ENCODE measurements around the gene MAST4. TPM values are rescaled to one million over a fixed set of nuclear protein-coding genes. Genes with fewer than 3 reads are reported as not detected.

The MAST4 gene
- total RNA-seq, 1 donor from 2014 or later, result 112 TPM

DNA sequence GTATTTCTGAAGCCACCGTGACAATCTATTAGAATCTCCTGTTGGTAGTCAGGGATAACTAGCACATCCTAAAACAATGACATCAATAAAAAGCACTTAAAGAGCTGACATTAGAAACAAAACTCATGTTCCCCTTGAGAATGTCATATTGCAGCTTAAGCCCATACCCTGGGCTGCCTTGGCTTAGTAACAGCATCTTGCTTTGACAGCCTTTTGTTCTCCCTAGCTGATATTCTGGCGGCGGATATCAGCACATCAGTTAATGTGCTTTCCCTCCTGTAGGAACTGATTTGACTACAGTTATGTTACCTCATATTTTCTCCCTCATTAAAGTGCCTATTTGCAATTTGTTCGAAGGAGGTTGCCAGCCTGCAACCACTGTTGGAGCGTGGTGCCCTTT, 386.3 kb downstream of the MAST4 start:
- no peak overlapping the region for H3K27ac Mint-ChIP-seq (ENCODE audit: unreplicated experiment)
- no peaks in the 10 kb centered on the region for H3K27me3 Mint-ChIP-seq (ENCODE audit: unreplicated experiment)
- TF ChIP-seq, protein P1, sequence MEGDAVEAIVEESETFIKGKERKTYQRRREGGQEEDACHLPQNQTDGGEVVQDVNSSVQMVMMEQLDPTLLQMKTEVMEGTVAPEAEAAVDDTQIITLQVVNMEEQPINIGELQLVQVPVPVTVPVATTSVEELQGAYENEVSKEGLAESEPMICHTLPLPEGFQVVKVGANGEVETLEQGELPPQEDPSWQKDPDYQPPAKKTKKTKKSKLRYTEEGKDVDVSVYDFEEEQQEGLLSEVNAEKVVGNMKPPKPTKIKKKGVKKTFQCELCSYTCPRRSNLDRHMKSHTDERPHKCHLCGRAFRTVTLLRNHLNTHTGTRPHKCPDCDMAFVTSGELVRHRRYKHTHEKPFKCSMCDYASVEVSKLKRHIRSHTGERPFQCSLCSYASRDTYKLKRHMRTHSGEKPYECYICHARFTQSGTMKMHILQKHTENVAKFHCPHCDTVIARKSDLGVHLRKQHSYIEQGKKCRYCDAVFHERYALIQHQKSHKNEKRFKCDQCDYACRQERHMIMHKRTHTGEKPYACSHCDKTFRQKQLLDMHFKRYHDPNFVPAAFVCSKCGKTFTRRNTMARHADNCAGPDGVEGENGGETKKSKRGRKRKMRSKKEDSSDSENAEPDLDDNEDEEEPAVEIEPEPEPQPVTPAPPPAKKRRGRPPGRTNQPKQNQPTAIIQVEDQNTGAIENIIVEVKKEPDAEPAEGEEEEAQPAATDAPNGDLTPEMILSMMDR (IDR thresholded peaks at IDR 0.05; ENCODE audit: unreplicated experiment), result no peak
- no peak overlapping the region for H3K4me3 Mint-ChIP-seq (ENCODE audit: unreplicated experiment)
- H3K36me3 Mint-ChIP-seq (ENCODE audit: low read depth, unreplicated experiment), result no peaks in the 10 kb centered on the region
- H3K4me1 Mint-ChIP-seq (ENCODE audit: unreplicated experiment), result peaks cover 7% of the 10 kb centered on the region
- H3K9me3 Mint-ChIP-seq (ENCODE audit: unreplicated experiment), result no peaks in the 10 kb centered on the region
- DNase-seq (ENCODE audit: low spot score), result no peak

DNA sequence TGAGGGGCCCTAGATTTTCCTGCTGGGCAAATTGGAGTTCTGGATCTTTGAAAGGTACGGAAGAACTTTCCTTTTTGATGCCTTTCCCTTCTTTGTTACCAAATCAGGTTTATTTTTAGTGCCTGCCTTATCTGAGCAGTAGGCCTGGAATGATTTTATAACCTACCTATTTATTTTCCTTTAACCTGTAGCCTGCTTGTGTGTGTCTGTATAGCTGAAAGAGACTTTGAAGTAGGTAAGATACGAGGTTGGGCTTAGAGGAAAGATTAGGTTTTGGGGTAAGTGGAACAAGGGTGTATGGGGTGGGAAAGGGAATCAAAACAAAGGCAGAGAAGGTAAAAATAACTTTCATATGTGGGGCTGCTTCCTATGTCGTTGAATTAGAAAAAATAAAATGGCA, 389.2 kb downstream of the MAST4 start:
- Mint-ChIP-seq H3K4me3 (ENCODE audit: unreplicated experiment) (no peak overlapping the region), H3K27ac (ENCODE audit: unreplicated experiment) (no peak overlapping the region), H3K36me3 (ENCODE audit: low read depth, unreplicated experiment) (no peaks in the 10 kb centered on the region), H3K4me1 (ENCODE audit: unreplicated experiment) (peaks cover 7% of the 10 kb centered on the region), H3K9me3 (ENCODE audit: unreplicated experiment) (no peaks in the 10 kb centered on the region), H3K27me3 (ENCODE audit: unreplicated experiment) (no peaks in the 10 kb centered on the region)
- no peak for DNase-seq (ENCODE audit: low spot score)
- TF ChIP-seq, protein P1 (IDR thresholded peaks at IDR 0.05; ENCODE audit: unreplicated experiment), result no peak

DNA sequence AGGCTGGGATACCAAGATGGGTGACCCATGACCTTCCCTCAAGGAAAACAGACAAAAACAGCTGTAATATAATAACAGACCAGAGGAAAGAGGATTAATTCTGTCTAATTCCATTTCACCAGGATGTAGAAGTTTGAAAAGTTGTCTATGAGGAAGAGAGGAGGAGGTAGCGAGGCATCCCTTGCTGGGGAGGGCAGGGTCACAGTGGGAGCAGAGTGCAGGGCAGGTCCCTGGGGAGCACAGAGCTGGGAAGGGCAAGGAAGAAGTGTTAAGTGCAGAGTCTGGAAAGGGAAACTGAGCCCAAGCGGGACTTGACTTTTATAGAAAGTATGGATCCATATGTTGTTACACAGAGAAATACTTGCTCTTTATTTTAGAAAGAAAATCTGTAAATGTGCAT, 389.8 kb downstream of the MAST4 start:
- Mint-ChIP-seq H3K4me3 (ENCODE audit: unreplicated experiment) (no peak overlapping the region), H3K4me1 (ENCODE audit: unreplicated experiment) (peaks cover 7% of the 10 kb centered on the region), H3K27me3 (ENCODE audit: unreplicated experiment) (no peaks in the 10 kb centered on the region), H3K36me3 (ENCODE audit: low read depth, unreplicated experiment) (no peaks in the 10 kb centered on the region), H3K9me3 (ENCODE audit: unreplicated experiment) (no peaks in the 10 kb centered on the region), H3K27ac (ENCODE audit: unreplicated experiment) (no peak overlapping the region)
- DNase-seq (ENCODE audit: low spot score), result no peak
- TF ChIP-seq, protein P1 (IDR thresholded peaks at IDR 0.05; ENCODE audit: unreplicated experiment), result no peak

DNA sequence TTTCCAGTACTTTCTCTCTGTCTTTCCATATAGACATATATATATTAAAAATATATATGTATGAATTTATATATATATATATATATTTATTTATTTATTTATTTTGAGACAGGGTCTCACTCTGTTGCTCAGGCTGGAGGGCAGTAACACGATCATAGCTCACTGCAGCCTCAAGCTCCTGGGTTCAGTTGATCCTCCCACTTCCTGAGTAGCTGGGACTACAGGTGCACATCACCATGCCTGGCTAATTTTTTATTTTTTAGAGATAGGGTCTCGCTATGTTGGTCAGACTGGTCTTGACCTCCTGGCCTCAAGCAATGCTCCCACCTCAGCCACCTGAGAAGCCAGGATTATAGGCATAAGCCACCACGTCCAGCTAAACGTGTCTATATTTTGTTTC, 390.3 kb downstream of the MAST4 start:
- TF ChIP-seq, protein P1 (IDR thresholded peaks at IDR 0.05; ENCODE audit: unreplicated experiment), result no peak
- H3K36me3 Mint-ChIP-seq (ENCODE audit: low read depth, unreplicated experiment), result no peaks in the 10 kb centered on the region
- no peak overlapping the region for H3K4me3 Mint-ChIP-seq (ENCODE audit: unreplicated experiment)
- no peaks in the 10 kb centered on the region for H3K27me3 Mint-ChIP-seq (ENCODE audit: unreplicated experiment)
- H3K9me3 Mint-ChIP-seq (ENCODE audit: unreplicated experiment), result no peaks in the 10 kb centered on the region
- DNase-seq (ENCODE audit: low spot score), result no peak
- no peak overlapping the region for H3K27ac Mint-ChIP-seq (ENCODE audit: unreplicated experiment)
- H3K4me1 Mint-ChIP-seq (ENCODE audit: unreplicated experiment), result peaks cover 9% of the 10 kb centered on the region

DNA sequence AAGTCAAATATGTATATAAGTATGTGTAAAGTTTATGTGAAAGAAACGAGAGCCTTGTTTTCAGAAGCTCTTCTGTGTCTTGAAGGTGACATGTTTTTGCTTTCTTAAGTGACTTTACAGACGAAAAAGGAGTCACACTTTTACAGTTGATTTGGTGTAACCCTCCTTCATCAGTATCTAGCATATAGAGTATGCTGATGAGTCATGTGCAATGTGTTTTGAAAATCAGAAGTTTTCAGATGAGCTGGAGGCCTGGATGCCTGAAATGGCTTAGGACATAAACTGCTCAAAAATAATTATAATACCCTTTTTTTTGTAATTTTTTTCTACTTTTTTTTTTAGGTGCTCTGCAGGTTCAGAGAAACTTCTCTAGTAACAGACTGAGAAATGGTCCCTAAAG, 390.9 kb downstream of the MAST4 start:
- TF ChIP-seq, protein P1 (IDR thresholded peaks at IDR 0.05; ENCODE audit: unreplicated experiment), result no peak
- H3K4me1 Mint-ChIP-seq (ENCODE audit: unreplicated experiment), result peaks cover 11% of the 10 kb centered on the region
- no peaks in the 10 kb centered on the region for H3K36me3 Mint-ChIP-seq (ENCODE audit: low read depth, unreplicated experiment)
- no peaks in the 10 kb centered on the region for H3K27me3 Mint-ChIP-seq (ENCODE audit: unreplicated experiment)
- H3K27ac Mint-ChIP-seq (ENCODE audit: unreplicated experiment), result no peak overlapping the region
- H3K4me3 Mint-ChIP-seq (ENCODE audit: unreplicated experiment), result no peak overlapping the region
- H3K9me3 Mint-ChIP-seq (ENCODE audit: unreplicated experiment), result no peaks in the 10 kb centered on the region
- no peak for DNase-seq (ENCODE audit: low spot score)

Measured in endothelial cell (in vitro differentiated cells).